ENCODE data around the gene RGR.

The RGR gene

DNA sequence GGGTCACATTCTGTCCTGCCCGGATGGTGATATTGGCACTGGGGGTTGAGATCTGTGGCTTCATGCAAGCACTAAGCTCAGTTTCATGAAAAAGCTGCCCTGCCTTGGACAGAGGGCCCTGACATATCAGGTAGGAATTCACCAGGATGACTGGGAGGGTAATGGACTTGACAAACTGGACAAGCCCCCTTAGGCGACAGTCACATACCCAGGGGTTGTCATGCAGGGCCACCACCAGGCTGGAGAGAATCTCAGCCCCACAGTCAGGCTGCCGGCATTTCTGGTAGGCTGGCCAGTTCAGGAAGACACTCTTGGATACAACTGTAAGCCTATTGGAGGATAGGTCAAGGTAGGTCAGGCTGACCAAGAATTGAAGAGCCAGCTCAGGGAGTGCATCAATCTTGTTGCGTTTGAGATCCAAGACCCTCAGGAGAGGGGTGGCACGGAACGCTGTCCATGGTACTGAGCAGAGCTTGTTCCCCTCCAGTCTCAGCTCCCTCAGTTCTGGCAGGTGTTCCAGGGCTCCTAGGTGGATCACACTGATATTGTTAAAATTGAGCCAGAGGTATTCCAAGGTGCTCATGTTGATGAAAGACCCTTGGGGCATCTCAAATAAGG, 20.3 kb upstream of the RGR start:
- no peak for DNase-seq

DNA sequence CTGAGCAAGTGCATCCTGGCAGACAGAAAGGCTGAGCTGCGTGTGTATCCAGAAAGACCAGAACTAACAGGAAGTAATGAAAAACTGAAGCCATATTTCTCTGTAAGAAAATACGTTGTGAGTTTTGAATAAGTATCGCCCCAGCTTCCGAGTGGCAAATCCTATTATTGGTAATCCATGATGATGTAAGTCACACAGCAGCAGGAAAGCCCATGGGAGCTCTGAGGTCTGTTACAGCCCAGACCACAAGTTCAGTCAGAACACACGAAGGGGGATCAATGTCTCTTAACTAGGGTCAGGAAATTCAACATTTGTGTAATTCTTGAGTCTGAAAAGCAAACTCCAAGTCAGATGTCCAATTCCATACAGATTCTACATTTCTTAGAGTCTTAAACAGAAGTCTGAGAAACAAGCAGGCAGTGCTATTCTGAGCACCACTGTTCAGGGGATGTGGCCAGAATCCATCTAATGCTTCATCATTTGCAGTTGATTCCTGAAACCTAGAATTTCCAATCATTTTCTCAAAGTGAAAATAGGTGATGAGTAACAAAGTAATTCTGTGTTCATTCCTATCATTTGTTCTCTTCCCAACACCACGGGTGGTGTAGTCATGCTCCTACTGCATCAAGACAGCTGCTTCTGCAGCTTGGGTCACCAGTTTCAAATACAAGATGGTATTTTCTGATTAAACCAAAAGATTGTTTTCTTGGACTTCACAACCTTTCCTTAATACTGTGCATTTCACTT, 19.3 kb upstream of the RGR start, which contains the start of gene LRIT2:
Gene LRIT2 (minus strand): TSS at position 118 of the 747 bp plus-strand sequence. CDS start 24 bp downstream, at position 94.
- no peak for DNase-seq

DNA sequence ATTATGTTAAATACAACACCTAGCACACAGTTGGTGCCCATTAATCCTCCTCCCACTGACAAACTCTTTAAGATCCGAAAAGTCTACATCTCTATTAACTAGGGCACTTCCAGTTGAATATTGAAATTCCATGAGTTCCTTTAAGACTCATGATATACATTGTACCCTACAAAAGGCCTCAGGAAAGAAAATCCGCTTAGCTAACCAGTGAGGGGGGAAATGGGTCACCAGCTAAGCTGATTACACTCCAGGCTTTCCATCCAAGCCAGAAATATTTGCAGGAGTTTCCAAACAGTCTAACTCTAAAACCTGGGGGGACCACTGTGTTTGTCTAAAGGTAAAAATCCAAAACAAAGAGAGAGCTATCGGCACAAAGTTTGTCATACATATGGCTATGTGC, 18.2 kb upstream of the RGR start:
- no peak for DNase-seq

DNA sequence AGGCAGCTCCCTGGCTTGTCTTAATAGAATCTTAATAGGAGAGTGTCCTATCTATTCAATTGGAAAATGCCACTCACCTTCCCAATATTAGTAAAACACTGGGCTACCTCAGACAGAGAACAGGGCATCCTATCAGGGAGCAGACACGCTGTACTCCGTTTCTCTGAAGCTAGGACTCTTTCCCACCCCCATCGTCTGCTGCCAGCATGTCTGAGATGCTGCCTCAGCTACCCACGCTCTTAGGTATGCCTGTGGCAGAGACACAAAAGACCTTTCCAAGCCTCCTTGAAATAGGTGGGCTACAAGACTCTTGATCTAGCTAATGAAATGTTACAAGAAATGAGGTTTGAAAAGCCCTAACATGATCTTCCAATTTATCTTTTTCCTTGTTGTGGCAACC, 17.0 kb upstream of the RGR start:
- DNase-seq = no peak

DNA sequence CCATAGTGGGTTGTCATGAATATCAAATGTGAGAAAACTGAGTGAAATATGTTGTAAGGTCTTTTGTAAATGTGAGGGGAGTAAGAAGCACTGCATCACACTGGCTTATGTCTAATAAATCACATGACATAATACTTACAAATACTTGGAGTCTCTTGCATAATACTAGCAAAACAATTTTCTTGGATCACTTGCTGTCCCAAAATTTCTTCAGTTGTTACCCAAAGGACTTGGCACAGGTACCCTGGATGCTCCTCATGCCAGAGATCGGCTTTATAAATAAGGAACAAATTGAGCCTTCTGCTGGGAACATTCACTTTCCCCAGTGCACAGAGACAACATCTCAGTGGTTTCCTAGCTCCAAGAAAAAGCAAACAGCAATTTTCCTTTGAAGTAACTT, 14.5 kb upstream of the RGR start:
- DNase-seq = no peak

DNA sequence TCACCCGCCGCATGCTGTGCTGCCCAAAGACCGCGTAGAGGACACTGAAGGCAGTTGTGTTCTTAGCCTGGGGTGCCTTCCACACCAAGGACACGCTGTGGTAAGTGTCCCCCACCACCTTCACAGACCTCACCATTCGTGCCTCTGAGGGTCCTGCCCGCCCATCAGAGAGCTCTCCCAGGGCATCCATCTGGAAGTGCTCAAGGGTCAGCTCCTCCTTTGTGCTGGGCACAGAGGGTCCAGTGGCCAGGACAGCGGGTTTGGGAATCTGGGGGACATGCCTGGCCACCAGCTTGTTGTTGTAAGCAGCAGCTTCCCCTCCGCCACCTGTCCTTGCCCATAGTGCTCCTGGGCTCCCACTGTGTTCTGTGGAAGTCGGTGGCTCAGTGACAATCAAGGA, 12.5 kb upstream of the RGR start:
- no peak for DNase-seq

DNA sequence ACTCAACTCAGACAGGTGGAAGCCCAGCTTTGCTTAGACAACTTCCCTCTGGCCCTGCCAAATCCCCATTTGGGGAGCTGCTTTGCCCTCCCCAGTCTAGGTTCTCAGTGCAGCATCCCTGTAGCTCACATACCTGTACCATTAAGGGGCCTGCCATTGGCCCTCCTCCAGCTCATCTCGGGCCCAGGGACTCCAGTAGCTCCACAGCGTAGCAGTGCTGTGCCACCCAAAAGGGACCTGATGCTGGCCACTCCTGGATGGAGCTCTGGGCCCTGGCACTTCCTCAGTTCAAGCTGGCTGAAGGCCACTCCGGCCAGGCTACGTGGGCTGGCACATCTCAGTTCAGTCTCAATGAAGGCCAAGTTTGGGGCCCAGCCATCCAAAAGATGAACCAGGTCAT, 10.9 kb upstream of the RGR start:
- DNase-seq = no peak

DNA sequence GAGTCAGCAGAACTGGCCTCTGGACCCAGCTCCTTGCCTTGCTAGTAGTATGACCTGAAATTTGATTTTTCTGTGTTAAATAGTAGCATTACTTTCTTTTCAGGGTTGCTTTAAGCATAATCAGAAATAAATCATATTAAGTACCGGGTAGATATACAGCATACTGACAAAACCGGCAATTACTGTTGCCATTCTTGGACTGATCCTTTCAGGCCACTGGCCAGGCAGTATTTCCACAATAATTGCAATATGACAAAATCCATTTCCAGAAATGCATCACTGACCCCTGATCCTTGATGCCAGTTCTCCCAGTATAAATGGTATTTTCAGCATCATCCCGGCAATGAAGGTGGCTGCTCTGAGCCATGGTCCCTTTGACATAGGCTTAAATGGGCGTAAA, 10.4 kb upstream of the RGR start:
- no peak for DNase-seq

DNA sequence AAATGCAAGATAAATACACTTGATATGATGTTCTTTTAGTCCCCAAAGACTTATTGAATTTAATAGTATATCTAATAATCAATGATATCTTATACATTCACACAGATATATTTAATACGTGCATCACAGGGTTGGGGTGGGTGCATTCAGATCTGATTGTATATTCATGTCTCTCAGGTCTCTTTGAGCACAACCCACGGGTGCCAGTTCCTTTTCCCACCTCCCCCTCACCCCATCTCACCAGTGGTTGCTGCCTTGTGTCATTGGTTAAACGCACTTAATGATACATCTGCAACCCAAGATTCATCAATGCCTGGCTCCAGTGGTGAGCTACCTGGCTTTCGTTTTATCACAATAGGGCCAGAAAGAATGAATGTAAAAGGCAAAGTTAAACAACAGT, 9.8 kb upstream of the RGR start:
- no peak for DNase-seq

DNA sequence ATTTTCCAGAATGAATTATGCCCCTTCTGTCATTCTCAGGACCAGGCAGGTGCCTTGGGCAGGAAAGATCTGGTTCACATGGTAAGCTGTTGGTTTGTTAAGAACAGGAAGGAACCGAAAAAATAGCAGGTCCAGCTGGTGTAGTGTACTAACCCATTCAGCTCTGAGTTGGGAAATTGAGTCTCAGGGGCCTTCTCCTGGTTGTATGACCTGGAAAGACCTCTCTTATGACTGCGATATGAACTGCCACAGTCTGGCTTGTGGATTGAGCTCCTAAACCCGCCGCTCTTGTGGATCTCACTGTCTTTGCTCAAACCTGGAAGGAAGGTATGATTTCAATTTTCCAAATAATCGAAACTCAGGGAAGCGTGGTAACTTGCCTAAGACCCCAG, 8.1 kb upstream of the RGR start:
- DNase-seq = no peak

GRCh38 chr10:84237199-84238051, 7.4 kb upstream of the RGR start:
- no peak for DNase-seq

DNA sequence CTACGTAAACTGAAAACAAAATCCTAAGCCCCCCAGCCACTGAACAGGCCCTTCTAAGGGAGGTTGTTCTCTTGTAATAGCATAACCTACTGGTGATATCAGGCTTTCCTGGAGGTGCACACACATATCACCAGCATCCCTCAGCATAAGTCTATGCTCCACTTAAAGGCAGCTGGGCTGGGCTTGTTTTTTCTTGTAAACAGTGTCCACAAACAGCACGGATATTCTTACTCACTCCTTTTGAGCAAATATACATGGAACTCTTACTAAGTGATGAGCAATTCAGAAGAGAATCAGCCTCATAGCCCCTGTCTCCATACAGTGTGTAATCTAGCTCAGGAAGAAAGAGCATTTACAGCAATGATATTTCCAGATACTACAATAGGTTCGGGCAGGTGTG, 5.9 kb upstream of the RGR start:
- no peak for DNase-seq

DNA sequence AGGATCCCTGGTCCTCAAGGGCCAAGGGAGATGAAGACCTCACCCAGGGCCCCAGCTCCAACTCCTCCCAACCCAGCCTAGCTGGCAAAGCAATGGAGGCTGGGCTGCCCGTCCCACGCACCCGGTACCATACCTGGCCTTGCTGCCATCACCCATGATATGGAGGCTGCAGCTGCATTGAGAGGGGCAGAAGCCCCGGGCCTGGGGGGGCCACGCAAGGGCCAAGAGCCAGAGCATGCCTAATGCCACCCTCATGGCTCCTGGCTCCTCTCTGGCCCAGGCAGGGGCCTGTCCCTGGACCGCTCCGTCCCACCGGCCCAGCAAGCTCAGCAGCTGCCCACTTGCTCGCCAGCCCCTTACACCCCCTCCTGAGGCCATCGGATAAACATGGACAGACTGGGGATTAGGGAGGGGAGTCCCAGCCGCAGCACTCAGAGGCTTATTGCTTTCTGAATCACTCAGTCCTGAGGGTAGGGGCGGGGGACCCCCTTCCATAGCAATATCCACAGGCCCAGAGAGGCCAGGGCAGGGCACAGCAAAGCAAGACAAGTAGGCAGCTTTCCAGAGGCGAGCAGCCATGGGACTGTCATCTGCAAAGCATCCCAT, 3.6 kb upstream of the RGR start, which contains the start of gene LRIT1:
Gene LRIT1 (minus strand): TSS at position 362 of the 606 bp plus-strand sequence. CDS start 107 bp downstream, at position 255.
- DNase-seq = no peak

- DNase-seq = no peak
Measured at GRCh38 chr10:84243759-84244158, 1.1 kb upstream of the RGR start.

DNA sequence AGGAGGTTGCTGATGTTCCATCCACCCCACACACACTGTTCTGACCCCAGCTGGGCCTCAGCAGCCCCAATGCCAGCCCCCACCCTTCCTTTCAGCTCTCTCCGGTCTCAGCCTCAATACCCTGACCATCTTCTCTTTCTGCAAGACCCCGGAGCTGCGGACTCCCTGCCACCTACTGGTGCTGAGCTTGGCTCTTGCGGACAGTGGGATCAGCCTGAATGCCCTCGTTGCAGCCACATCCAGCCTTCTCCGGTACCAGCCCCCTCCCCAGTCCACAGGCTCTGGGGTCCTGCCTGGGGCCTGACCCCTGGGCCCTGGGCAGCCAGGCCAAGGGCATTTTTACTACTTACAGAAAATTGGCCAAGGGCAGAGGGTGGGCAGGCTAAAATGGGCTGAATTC, 2.6 kb downstream of the RGR start:
- no peak for DNase-seq

- DNase-seq = no peak
Measured at GRCh38 chr10:84248794-84249193, 3.9 kb downstream of the RGR start.

GRCh38 chr10:84254552-84255478, 10.0 kb downstream of the RGR start:
- no peak for DNase-seq

DNA sequence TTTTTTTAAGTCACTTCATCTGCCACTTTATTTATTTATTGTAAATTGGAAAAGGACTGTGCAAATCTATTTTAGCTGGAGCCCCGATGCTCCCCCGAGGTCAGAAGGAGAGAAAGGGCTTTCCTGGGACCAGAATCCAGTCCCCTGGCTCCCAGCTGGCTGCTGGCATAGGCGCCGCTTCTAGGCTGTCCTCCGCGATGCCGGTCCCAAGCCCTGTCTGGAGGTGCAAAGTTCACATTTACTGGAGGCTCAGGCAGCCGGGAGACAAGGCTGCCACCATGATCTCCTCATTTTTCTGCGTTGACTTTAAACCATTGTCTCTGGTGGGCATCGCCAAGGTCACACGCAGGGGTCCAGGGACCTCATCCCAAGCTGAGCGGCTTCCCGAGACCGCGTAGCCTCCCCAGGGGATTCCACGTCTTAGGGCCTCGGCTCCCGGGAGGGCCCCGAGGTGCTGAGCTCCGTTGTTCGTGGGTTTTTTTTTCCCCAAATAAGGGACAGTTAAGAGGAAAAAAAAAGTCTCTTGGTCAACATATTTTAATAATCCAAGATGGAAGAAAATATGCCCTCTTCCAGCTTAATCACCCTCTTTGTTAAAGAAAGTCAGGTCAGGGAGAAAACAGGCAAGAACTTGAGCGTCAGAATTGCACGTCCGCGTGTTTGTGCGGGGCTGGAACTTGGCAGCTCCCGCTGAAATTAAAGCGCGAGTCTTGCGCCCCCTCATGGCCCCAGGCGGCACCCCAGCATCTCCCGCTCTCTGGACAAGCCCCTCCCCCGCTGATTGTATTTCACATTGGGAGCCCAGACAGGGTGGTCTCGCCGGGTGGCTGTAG, 11.9 kb downstream of the RGR start:
- DNase-seq = no peak

- no peak for DNase-seq
Measured at GRCh38 chr10:84257343-84258020, 12.6 kb downstream of the RGR start.

- DNase-seq = no peak
Measured at GRCh38 chr10:84258034-84258695, 13.3 kb downstream of the RGR start.

Data from NCI-H2029 treated with DMSO at 0.1 percent for 48 hours (cell line).